GM12864 (cell line): ENCODE results near the gene UBAP2.

ENCODE experiments used
- DNase-seq: peaks from one replicate; pipeline ENCODE4 v3.0.0-alpha.2; 2011; ENCODE audit warnings: low read depth
- H3K4me3 ChIP-seq: 2 replicates; pipeline ENCODE4 v1.5.1; 2011; ENCODE audit warnings: mild to moderate bottlenecking, low read depth, low read length, control low read depth
- CTCF ChIP-seq: IDR thresholded peaks from 2 replicates; pipeline ENCODE4 v1.5.1; 2011; ENCODE audit warnings: low read depth, mild to moderate bottlenecking, moderate library complexity, low read length, control low read depth, inconsistent platforms; ENCODE audit errors: missing control alignments

Gene UBAP2

GRCh38 chr9:33908749-33909148 is 139.9 kb downstream of the UBAP2 start:
- no peak for TF ChIP-seq CTCF
- H3K4me3 ChIP-seq = no peak overlapping the region
- no peak for DNase-seq

DNA sequence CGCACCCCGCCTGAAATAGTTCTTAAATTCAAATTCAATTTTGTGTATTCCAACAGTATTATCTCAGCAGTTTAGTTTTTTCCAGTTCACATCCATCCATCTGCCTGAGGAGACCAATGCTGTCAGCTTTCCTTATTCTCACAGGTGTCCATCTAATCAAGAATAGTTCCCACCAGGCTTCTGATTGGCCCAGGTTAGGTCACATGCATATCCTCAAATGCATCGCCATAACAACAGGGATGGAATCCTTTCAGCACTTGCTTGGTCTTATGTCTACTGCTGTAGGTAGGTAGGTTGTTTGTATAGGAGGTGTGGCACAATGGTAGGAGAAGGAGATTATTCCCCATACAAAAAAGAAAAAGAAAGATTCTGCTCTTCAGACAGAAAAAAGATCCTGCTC is 140.6 kb downstream of the UBAP2 start:
- H3K4me3 ChIP-seq = no peak overlapping the region
- no peak for DNase-seq
- TF ChIP-seq CTCF = no peak

DNA sequence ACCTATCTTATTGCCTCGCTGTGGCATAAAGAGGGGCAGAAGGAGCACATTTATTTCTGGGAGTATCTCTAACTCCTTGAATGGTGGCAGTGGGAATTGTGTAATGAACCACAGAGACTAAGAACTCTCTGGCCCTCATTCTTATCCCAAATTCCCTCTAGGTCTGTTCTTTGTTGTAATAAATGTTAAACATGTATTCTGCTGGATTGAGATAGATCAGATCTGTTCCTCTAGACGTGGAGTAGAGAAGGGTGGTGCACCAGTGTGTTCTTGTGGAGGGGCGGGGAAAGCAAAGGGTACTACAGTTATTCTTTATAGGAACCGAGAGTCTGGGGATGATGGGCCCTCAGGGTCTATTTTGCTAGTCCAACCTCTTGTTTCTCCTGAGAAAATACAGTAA is 141.3 kb downstream of the UBAP2 start:
- no peak for TF ChIP-seq CTCF
- no peak overlapping the region for H3K4me3 ChIP-seq
- DNase-seq = no peak

DNA sequence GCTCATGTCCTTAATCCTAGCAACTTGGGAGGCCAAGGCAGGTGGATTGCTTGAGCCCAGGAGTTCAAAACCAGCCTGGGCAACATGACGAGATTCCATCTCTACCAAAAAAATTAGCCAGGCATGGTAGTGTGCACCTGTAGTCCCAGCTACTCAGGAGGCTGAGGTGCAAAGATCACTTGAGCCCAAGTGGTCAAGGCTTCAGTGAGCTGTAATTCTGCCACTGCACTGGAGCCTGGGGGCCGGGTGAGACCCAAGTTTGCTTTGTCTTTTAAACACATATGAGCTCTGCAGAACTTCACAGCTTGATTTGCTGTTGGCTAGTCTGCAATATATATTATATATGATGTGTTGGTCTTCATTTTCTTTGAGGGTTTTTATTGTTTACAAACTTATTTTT is 141.9 kb downstream of the UBAP2 start:
- no peak for TF ChIP-seq CTCF
- no peak for DNase-seq
- no peak overlapping the region for H3K4me3 ChIP-seq

DNA sequence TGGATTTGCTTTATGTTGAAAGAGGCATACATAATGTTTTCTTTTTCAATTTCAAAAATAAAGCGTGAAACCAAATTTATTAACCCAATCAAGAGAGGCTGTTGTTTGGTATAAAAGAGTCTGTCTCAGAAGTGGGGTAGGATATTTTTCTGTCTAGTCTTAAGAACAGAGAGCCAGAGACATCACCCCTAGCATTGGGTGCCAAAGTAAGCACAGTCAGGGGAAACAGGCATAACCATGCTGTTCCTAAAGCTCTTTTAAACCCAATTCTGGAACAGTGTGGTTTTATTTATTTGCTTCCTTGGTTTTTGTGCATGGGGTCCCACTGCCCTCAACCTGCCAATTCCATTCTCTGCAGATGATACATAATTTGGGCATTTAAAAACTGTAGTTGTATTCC is 143.6 kb downstream of the UBAP2 start:
- TF ChIP-seq CTCF = no peak

DNA sequence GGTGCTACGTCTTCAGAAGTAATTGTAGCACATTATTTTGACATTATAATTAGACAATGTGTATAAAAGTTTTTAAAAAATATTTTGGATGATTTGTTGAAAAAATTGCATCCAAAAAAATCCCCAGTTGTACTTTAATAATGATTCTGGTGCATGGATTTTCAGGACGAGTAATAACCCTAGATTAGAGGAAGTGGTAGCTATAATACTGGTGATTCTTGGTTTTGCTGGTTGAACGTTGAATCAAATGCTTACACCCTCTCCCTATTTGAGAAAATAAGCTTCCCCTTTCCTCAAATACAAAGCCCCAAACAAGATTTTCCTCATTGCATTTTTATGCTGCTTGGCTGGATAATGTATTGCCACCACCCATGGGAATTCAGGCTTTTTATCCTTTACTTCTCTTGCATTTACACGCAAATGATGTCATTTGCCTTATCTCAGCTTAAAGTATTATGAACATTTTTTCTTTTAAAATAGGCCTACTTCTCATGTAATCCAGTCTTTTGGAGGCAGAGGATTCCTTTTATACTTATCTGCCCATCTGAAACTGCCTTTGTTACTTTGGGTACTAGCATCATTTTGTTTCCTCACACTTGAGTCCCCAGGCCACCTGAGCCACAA is 145.4 kb downstream of the UBAP2 start:
- DNase-seq = no peak
- TF ChIP-seq CTCF = no peak
- no peak overlapping the region for H3K4me3 ChIP-seq

More for the DNA sequence above, 143.6 kb downstream of the UBAP2 start:
- H3K4me3 ChIP-seq = no peak overlapping the region
- DNase-seq = no peak

DNA sequence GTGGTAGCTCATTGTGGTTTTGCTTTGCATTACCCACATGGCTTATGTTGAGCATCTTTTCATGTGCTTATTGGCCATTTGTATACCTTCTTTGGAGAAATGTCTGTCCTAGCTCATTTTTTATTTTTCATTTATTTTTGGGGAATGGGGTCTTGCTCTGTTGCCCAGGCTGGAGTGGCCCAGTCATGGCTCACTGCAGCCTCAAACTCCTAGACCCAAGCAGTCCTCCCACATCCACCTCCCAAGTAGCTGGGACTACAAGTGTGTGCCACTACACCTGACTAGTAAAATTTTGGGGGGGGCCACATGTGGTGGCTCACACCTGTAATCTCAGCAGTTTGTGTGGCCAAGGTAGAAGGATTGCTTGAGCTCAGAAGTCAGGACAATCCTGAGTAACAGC is 154.4 kb downstream of the UBAP2 start:
- DNase-seq = no peak
- no peak overlapping the region for H3K4me3 ChIP-seq
- TF ChIP-seq CTCF = no peak
